SK-N-SH treated with all-trans-retinoic acid at 6 μM for 48 hours (cell line): ENCODE results near the gene PDC.

ENCODE experiments used
- ISL1 ChIP-seq: fragments of 250-450 bp; sonication (Bioruptor Pico); IDR thresholded peaks from 2 replicates; pipeline ENCODE4 v2.1.2; 2022; ENCODE audit warnings: mild to moderate bottlenecking, moderate library complexity
- SNAI2 ChIP-seq: fragments of 250-450 bp; sonication (Bioruptor Pico); IDR thresholded peaks from 2 replicates; pipeline ENCODE4 v1.5.0; 2020; ENCODE audit warnings: mild to moderate bottlenecking, moderate library complexity
- TSHZ2 ChIP-seq: fragments of 250-450 bp; sonication (Bioruptor Pico); IDR thresholded peaks from 2 replicates; pipeline ENCODE4 v1.5.0; 2020; ENCODE audit warnings: mild to moderate bottlenecking, moderate library complexity
- ZC3H10 ChIP-seq: fragments of 250-450 bp; sonication (Bioruptor Pico); IDR thresholded peaks from 2 replicates; pipeline ENCODE4 v1.5.1; 2021; ENCODE audit warnings: mild to moderate bottlenecking, moderate library complexity
- ZFP3 ChIP-seq: fragments of 250-450 bp; sonication (Bioruptor Pico); IDR thresholded peaks from 2 replicates; pipeline ENCODE4 v1.5.0; 2020; ENCODE audit warnings: mild to moderate bottlenecking, moderate library complexity
- ZFP30 ChIP-seq: fragments of 450-650 bp; formaldehyde crosslinking; IDR thresholded peaks from 2 replicates; pipeline ENCODE4 v1.5.0; 2022; ENCODE audit warnings: mild to moderate bottlenecking, moderate library complexity
- ZNF565 ChIP-seq: fragments of 450-650 bp; formaldehyde crosslinking; conservative IDR thresholded peaks from 2 replicates; pipeline ENCODE4 v1.5.0; 2020; ENCODE audit warnings: low read depth, mild to moderate bottlenecking, moderate library complexity
- ZNF8 ChIP-seq: fragments of 450-650 bp; formaldehyde crosslinking; IDR thresholded peaks from 2 replicates; pipeline ENCODE4 v1.5.0; 2020; ENCODE audit warnings: mild to moderate bottlenecking, moderate library complexity
- TF ChIP-seq, protein P1 (sequence below): fragments of 250-450 bp; sonication (Bioruptor Pico); IDR thresholded peaks from 2 replicates; pipeline ENCODE4 v1.8.0; 2020; ENCODE audit warnings: mild to moderate bottlenecking, moderate library complexity, borderline replicate concordance
- TF ChIP-seq, protein P2 (sequence below): fragments of 250-450 bp; sonication (Bioruptor Pico); IDR thresholded peaks from 2 replicates; pipeline ENCODE4 v1.5.1; 2020; ENCODE audit warnings: low read depth, mild to moderate bottlenecking, moderate library complexity

DNA sequence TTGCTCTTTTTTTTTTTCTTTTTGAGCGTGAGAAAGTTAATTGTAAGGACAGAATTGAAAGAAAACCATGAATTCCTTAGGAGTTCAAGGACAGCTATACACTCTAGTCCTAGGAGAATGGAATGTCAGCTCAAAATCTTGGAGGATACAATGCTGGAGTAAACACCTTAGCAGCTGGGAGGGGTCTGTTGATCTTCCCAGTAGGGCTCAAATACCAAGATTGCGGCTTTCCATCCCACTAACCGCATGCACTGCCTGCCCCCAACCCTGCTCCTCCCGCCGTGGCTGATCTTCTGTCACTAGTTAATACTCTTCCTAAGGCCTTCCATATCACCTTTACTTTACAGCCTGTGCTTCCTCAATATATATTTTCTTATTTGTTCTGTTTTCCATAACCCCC is 2.6 kb upstream of the PDC start:
- no peak for TF ChIP-seq ZFP30 (CRISPR knock-in tag)
- TF ChIP-seq SNAI2, result no peak
- TF ChIP-seq, protein P1, sequence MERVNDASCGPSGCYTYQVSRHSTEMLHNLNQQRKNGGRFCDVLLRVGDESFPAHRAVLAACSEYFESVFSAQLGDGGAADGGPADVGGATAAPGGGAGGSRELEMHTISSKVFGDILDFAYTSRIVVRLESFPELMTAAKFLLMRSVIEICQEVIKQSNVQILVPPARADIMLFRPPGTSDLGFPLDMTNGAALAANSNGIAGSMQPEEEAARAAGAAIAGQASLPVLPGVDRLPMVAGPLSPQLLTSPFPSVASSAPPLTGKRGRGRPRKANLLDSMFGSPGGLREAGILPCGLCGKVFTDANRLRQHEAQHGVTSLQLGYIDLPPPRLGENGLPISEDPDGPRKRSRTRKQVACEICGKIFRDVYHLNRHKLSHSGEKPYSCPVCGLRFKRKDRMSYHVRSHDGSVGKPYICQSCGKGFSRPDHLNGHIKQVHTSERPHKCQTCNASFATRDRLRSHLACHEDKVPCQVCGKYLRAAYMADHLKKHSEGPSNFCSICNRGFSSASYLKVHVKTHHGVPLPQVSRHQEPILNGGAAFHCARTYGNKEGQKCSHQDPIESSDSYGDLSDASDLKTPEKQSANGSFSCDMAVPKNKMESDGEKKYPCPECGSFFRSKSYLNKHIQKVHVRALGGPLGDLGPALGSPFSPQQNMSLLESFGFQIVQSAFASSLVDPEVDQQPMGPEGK (CRISPR knock-in tag), result no peak
- no peak for TF ChIP-seq TSHZ2 (CRISPR knock-in tag)
- TF ChIP-seq ZNF565 (CRISPR knock-in tag), result no peak
- no peak for TF ChIP-seq ZNF8 (CRISPR knock-in tag)
- no peak for TF ChIP-seq ISL1
- no peak for TF ChIP-seq ZFP3 (CRISPR knock-in tag)
- TF ChIP-seq, protein P2, sequence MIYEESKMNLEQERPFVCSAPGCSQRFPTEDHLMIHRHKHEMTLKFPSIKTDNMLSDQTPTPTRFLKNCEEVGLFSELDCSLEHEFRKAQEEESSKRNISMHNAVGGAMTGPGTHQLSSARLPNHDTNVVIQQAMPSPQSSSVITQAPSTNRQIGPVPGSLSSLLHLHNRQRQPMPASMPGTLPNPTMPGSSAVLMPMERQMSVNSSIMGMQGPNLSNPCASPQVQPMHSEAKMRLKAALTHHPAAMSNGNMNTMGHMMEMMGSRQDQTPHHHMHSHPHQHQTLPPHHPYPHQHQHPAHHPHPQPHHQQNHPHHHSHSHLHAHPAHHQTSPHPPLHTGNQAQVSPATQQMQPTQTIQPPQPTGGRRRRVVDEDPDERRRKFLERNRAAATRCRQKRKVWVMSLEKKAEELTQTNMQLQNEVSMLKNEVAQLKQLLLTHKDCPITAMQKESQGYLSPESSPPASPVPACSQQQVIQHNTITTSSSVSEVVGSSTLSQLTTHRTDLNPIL (CRISPR knock-in tag), result no peak
- TF ChIP-seq ZC3H10 (CRISPR knock-in tag), result no peak
